GM12891 (cell line): ENCODE measurements around the gene NEK5.
"Not testable (repeated sequence)": the region's sequence is repeated elsewhere in the genome, so short reads cannot be mapped to it uniquely, and the experiment has no call there.

Experiments used
- DNase-seq: peaks from one replicate; pipeline ENCODE4 v3.0.0; 2011; ENCODE audit warnings: low spot score; ENCODE audit not compliant: insufficient read length
- FAIRE-seq: peaks from 2 replicates; lab custom pipeline; 2011; peaks lifted over from hg19 to GRCh38; lab: Jason Lieb, UNC
- PAX5 ChIP-seq: IDR thresholded peaks from 2 replicates; pipeline ENCODE4 v1.6.1; 2011; ENCODE audit warnings: low read length, moderate library complexity, mild to moderate bottlenecking; ENCODE audit not compliant: insufficient read depth, severe bottlenecking
- POLR2A ChIP-seq: IDR thresholded peaks from 2 replicates; pipeline ENCODE4 v1.6.1; 2011; ENCODE audit warnings: low read depth, low read length, control low read depth
- POLR2AphosphoS5 ChIP-seq: IDR thresholded peaks from 2 replicates; pipeline ENCODE4 v1.6.1; 2011; ENCODE audit warnings: low read depth, low read length, control low read depth
- POU2F2 ChIP-seq: IDR thresholded peaks from 2 replicates; pipeline ENCODE4 v1.6.1; 2011; ENCODE audit warnings: low read depth, mild to moderate bottlenecking, control low read depth, low read length, moderate library complexity
- SPI1 ChIP-seq: IDR thresholded peaks from 2 replicates; pipeline ENCODE4 v1.6.1; 2011; ENCODE audit warnings: low read depth, low read length, control low read depth
- TAF1 ChIP-seq: IDR thresholded peaks from 2 replicates; pipeline ENCODE4 v1.6.1; 2011; ENCODE audit warnings: low read depth, low read length, control low read depth

The NEK5 gene

GRCh38 chr13:52082601-52083000, 46.3 kb downstream of the NEK5 start:
- TF ChIP-seq PAX5, result no peak
- TF ChIP-seq POU2F2, result no peak
- no peak for TF ChIP-seq POLR2A
- no peak for TF ChIP-seq TAF1
- no peak for TF ChIP-seq SPI1
- no peak for FAIRE-seq

GRCh38 chr13:52079891-52080290, 49.0 kb downstream of the NEK5 start:
- not testable (repeated sequence) for FAIRE-seq, DNase-seq

More at GRCh38 chr13:52082601-52083000, 46.3 kb downstream of the NEK5 start:
- no peak for DNase-seq

- DNase-seq (no peak), FAIRE-seq (no peak)
- no peak for TF ChIP-seq PAX5
- TF ChIP-seq POLR2AphosphoS5, result no peak
- TF ChIP-seq POLR2A, result no peak
- no peak for TF ChIP-seq POU2F2
- no peak for TF ChIP-seq TAF1
- TF ChIP-seq SPI1, result no peak
Observed at GRCh38 chr13:52070929-52071523, 57.8 kb downstream of the NEK5 start.

- no peak for TF ChIP-seq POLR2A
- no peak for TF ChIP-seq SPI1
- no peak for TF ChIP-seq POU2F2
- TF ChIP-seq POLR2AphosphoS5, result no peak
- no peak for TF ChIP-seq TAF1
- no peak for TF ChIP-seq PAX5
- DNase-seq (no peak), FAIRE-seq (no peak)
Observed at GRCh38 chr13:52067237-52067636, 61.6 kb downstream of the NEK5 start.

GRCh38 chr13:52061587-52061986, 67.3 kb downstream of the NEK5 start:
- DNase-seq, result no peak
- TF ChIP-seq POLR2A (no peak), TAF1 (no peak), POU2F2 (no peak), SPI1 (no peak), POLR2AphosphoS5 (no peak), PAX5 (no peak)
- no peak for FAIRE-seq

GRCh38 chr13:52061064-52061463, 67.8 kb downstream of the NEK5 start:
- DNase-seq, FAIRE-seq: not testable (repeated sequence)

- FAIRE-seq (no peak), DNase-seq (no peak)
- TF ChIP-seq TAF1 (no peak), POLR2AphosphoS5 (no peak), POU2F2 (no peak)
Observed at GRCh38 chr13:52053460-52053859, 75.4 kb downstream of the NEK5 start.

- no peak for DNase-seq
- no peak for TF ChIP-seq PAX5
- no peak for TF ChIP-seq TAF1
- TF ChIP-seq POU2F2, result no peak
- no peak for TF ChIP-seq POLR2AphosphoS5
- TF ChIP-seq POLR2A, result no peak
- no peak for TF ChIP-seq SPI1
- FAIRE-seq, result no peak
Observed at GRCh38 chr13:52051400-52051799, 77.5 kb downstream of the NEK5 start.

- DNase-seq (no peak), FAIRE-seq (no peak)
- TF ChIP-seq SPI1 (no peak), POLR2AphosphoS5 (no peak), TAF1 (no peak), PAX5 (no peak)
Observed at GRCh38 chr13:52048516-52048915, 80.4 kb downstream of the NEK5 start.

- FAIRE-seq (no peak), DNase-seq (no peak)
- TF ChIP-seq PAX5 (no peak), POLR2AphosphoS5 (no peak), POU2F2 (no peak), POLR2A (no peak), TAF1 (no peak), SPI1 (no peak)
Observed at GRCh38 chr13:52047463-52047862, 81.4 kb downstream of the NEK5 start.

- no peak for FAIRE-seq
Observed at GRCh38 chr13:52043675-52044074, 85.2 kb downstream of the NEK5 start.

More at GRCh38 chr13:52043675-52044074, 85.2 kb downstream of the NEK5 start:
- TF ChIP-seq PAX5 (no peak), POLR2AphosphoS5 (no peak), POU2F2 (no peak), SPI1 (no peak), POLR2A (no peak), TAF1 (no peak)
- no peak for DNase-seq
